HCT116 (cell line): ENCODE results near the gene PLA2G12B. TPM values are rescaled to one million over a fixed set of nuclear protein-coding genes. Genes with fewer than 3 reads are reported as not detected.

ENCODE experiments used
- ATAC-seq: fragments of 200-7000 bp; cut with Tn5 transposase; 2 replicates; pipeline ENCODE4 v1.9.1; 2020; ENCODE audit warnings: mild to moderate bottlenecking, moderate library complexity
- BruUV-seq: library from RNA; stranded (reverse); fragments of 400-500 nt; replicated peaks from 2 replicates; lab custom pipeline; 2021; lab: Mats Ljungman, UMichigan
- CTCF ChIA-PET: fragments of 300-600 bp; sonication (Branson Sonifier 250); formaldehyde crosslinking; loops from one replicate; lab custom pipeline; 2021; ENCODE audit warnings: antibody characterized with exemption; lab: Charles Lee
- POLR2A ChIA-PET: fragments of 300-600, 350-600 bp; sonication (Branson Sonifier 250); formaldehyde crosslinking; loops from one replicate; lab custom pipeline; 2021; ENCODE audit warnings: antibody characterized with exemption; lab: Charles Lee
- RAD21 ChIA-PET, 2 experiments: fragments of 300-600 bp; sonication (Branson Sonifier 250); formaldehyde crosslinking; loops; one replicate each; lab custom pipeline; 2023; ENCODE audit warnings: low total read pairs in 2 of 2; ENCODE audit not compliant: uncharacterized antibody in 2 of 2, unreplicated experiment in 2 of 2, low non-redundant PET in 1 of 2; lab: Charles Lee
- DNase-seq: peaks from one replicate; pipeline ENCODE4 v3.0.0-alpha.2; 2010; ENCODE audit warnings: low read depth, low spot score
- H2AFZ ChIP-seq: fragments of 200-600 bp; shearing (Covaris generic), sonication (generic); 2 replicates; pipeline ENCODE4 v1.6.1; 2017; ENCODE audit warnings: low read depth, mixed run types, mixed read lengths, antibody characterized with exemption, low read length; ENCODE audit not compliant: poor library complexity, severe bottlenecking
- H3K27ac ChIP-seq: 2 replicates; pipeline ENCODE4 v1.5.1; 2012; ENCODE audit warnings: low read depth, low read length
- H3K27me3 ChIP-seq: fragments of 200-600 bp; sonication (generic); 2 replicates; pipeline ENCODE4 v1.6.1; 2016; ENCODE audit warnings: mixed run types, low read length, mixed read lengths; ENCODE audit not compliant: insufficient read depth
- H3K36me3 ChIP-seq, 2 experiments: fragments of 200-500 bp in 1 of 2; fragments of 200-600 bp in 1 of 2; sonication (Bioruptor generic) in 1 of 2; sonication (generic) in 1 of 2; 2 replicates each; pipeline versions ENCODE4 v1.5.1 to v1.6.1; 2014 to 2016; ENCODE audit warnings: low read length in 2 of 2, inconsistent platforms in 1 of 2, mixed read lengths in 1 of 2, mixed run types in 1 of 2; ENCODE audit not compliant: insufficient read depth in 2 of 2, control insufficient read depth in 1 of 2
- H3K4me1 ChIP-seq, 2 experiments: fragments of 200-600 bp in 1 of 2; sonication (generic) in 1 of 2; 2 replicates each; pipeline versions ENCODE4 v1.5.1 to v1.6.1; 2012 to 2017; ENCODE audit warnings: low read length in 2 of 2, inconsistent platforms in 1 of 2, mild to moderate bottlenecking in 1 of 2, mixed read lengths in 1 of 2, mixed run types in 1 of 2, moderate library complexity in 1 of 2; ENCODE audit not compliant: insufficient read depth in 2 of 2, control insufficient read depth in 1 of 2
- H3K4me2 ChIP-seq: fragments of 200-600 bp; sonication (generic); 2 replicates; pipeline ENCODE4 v1.6.1; 2017; ENCODE audit warnings: mixed run types, low read length, mixed read lengths
- H3K4me3 ChIP-seq, 2 experiments: fragments of 200-600 bp in 1 of 2; sonication (generic) in 1 of 2; replicated peaks in 1 of 2; 2 replicates each; pipeline ENCODE4 v1.5.1; 2011 to 2016; ENCODE audit warnings: low read length in 2 of 2, control low read depth in 1 of 2, low read depth in 1 of 2, mild to moderate bottlenecking in 1 of 2, mixed read lengths in 1 of 2, mixed run types in 1 of 2
- H3K79me2 ChIP-seq: fragments of 200-600 bp; sonication (generic); 2 replicates; pipeline ENCODE4 v1.6.1; 2017; ENCODE audit warnings: mild to moderate bottlenecking, mixed run types, low read length, moderate library complexity, mixed read lengths; ENCODE audit not compliant: insufficient read depth
- H3K9ac ChIP-seq: fragments of 200-600 bp; sonication (generic); 2 replicates; pipeline ENCODE4 v1.6.1; 2016; ENCODE audit warnings: low read length, mixed read lengths
- H3K9me2 ChIP-seq: fragments of 200-600 bp; sonication (generic), shearing (Covaris generic); 2 replicates; pipeline ENCODE4 v1.6.1; 2017; ENCODE audit warnings: mixed run types, mild to moderate bottlenecking, moderate library complexity; ENCODE audit not compliant: insufficient read depth
- H3K9me3 ChIP-seq, 2 experiments: fragments of 200-500 bp in 1 of 2; fragments of 200-600 bp in 1 of 2; sonication (Bioruptor generic) in 1 of 2; sonication (generic) in 1 of 2; 2 replicates each; pipeline ENCODE4 v1.6.1; 2014 to 2017; ENCODE audit warnings: low read length in 2 of 2, mixed read lengths in 2 of 2, inconsistent platforms in 1 of 2, low read depth in 1 of 2, mild to moderate bottlenecking in 1 of 2, mixed run types in 1 of 2, moderate library complexity in 1 of 2; ENCODE audit not compliant: control insufficient read depth in 1 of 2, insufficient read depth in 1 of 2
- H4K20me1 ChIP-seq: fragments of 200-600 bp; sonication (generic), shearing (Covaris generic); 2 replicates; pipeline ENCODE4 v1.6.1; 2017; ENCODE audit warnings: mixed run types, mild to moderate bottlenecking, moderate library complexity; ENCODE audit not compliant: insufficient read depth
- CBX3 ChIP-seq: IDR thresholded peaks from 2 replicates; pipeline ENCODE4 v1.6.1; 2012; ENCODE audit warnings: low read depth
- ELF1 ChIP-seq: IDR thresholded peaks from 2 replicates; pipeline ENCODE4 v1.6.1; 2012; ENCODE audit warnings: low read depth, borderline replicate concordance
- JUND ChIP-seq: IDR thresholded peaks from 2 replicates; pipeline ENCODE4 v1.6.1; 2012
- intact Hi-C: fragments of 100-400 bp; cut with micrococcal nuclease; formaldehyde crosslinking; loops from 2 replicates; pipeline ENCODE4 v1.10.0; 2022
- total RNA-seq: library from RNA; stranded (reverse); gene quantifications from one replicate; pipeline ENCODE4 v1.2.1, GENCODE V29; 2021; ENCODE audit not compliant: unreplicated experiment
- TF ChIP-seq, protein P1 (sequence below): IDR thresholded peaks from 2 replicates; pipeline ENCODE4 v1.6.1; 2012

PLA2G12B gene
- total RNA-seq, 1 experiment from 2014 or later, result not detected

DNA sequence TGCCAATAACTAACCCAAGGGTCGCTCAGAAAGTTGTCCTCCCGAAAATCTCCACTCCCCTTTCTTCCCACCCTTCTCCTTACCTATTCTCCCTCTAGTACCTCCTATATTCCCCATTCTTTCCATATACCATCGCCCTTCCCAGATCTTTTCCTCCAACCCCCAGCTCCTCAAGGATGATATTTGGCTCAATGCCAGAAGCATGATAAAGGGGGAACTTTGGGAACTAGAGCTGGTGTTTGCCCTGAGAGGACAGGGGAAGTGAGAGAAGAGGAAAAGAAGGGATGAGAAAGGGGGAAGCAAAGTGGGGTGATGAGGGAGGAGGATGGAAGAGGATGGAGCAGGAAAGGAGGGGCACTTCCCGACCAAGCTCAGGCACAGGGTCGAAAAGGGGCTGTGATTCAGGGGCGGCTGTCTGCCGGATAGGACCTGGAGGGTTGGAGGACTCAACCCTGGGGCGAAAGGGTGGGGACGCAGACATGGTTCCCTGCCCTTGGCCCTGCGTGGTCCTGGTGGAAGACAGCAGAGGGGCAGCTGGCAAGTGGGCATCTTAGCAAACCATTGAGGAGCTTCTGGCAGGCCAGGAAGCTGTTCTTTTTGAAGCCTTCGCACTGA is 59.3 kb downstream of the PLA2G12B start:
- intact Hi-C loops, result no loop called here
- H3K4me2 ChIP-seq, result no peak overlapping the region
- H3K79me2 ChIP-seq, result no peaks in the 10 kb centered on the region
- H3K9ac ChIP-seq, result no peak overlapping the region
- H2AFZ ChIP-seq, result no peak overlapping the region
- no peaks in the 10 kb centered on the region for H4K20me1 ChIP-seq
- H3K4me1 ChIP-seq, result no peaks in the 10 kb centered on the region
- ATAC-seq (no peak), DNase-seq (no peak)
- no peaks in the 10 kb centered on the region for H3K9me2 ChIP-seq
- ChIA-PET CTCF (no interaction called here), POLR2A (no interaction called here), RAD21 (no interaction called here)
- no peak overlapping the region for H3K4me3 ChIP-seq
- no peak overlapping the region for H3K27ac ChIP-seq
- H3K9me3 ChIP-seq, result no peaks in the 10 kb centered on the region
- H3K36me3 ChIP-seq, result no peaks in the 10 kb centered on the region
- no TSS peak for BruUV-seq
- no peak for TF ChIP-seq CBX3
- no peaks in the 10 kb centered on the region for H3K27me3 ChIP-seq

DNA sequence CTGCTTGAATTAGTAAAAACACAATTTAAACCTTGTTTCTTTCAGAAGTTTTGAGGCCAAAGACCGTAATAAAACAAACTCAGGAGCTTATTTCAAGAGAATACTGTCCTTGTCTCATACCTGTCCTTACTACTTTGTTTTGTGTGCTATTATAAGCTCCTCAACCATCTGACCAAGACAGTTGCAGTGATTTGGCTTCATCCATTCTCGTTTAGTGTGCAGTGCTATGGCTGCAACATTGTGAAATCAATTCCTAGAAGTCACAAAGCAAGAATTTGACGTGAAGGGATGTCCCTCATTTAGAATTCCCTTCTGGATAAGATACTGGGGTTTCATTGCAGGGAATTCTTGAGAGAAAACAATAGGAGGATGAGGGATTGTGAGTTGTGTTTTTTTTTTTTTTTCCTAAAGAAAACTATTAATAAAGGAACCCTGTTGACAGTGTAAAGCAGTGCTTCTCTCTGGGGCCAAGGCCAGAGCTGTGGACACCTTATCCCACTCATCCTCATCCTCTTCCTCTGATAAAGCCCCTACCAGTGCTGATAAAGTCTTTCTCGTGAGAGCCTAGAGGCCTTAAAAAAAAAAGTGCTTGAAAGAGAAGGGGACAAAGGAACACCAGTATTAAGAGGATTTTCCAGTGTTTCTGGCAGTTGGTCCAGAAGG is 61.3 kb downstream of the PLA2G12B start, which contains the start of gene OIT3:
OIT3 (plus strand) TSS at position 604 of the 663 bp plus-strand sequence. CDS start 60 bp downstream, outside the sequence.
- intact Hi-C loops, result no loop called here
- CTCF ChIA-PET, result no interaction called here
- POLR2A ChIA-PET, result no interaction called here

More for the DNA sequence above, 61.3 kb downstream of the PLA2G12B start, which contains the start of gene OIT3:
- RAD21 ChIA-PET, result no interaction called here
- TF ChIP-seq ELF1 (no peak), JUND (no peak)
- TF ChIP-seq, protein P1, sequence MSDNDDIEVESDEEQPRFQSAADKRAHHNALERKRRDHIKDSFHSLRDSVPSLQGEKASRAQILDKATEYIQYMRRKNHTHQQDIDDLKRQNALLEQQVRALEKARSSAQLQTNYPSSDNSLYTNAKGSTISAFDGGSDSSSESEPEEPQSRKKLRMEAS, result no peak
- H3K4me2 ChIP-seq, result no peak within 1 kb of the TSS
- H4K20me1 ChIP-seq, result no peaks in the 10 kb centered on the region
- BruUV-seq, result no TSS peak
- ATAC-seq (no peak), DNase-seq (no peak)
- no peak within 1 kb of the TSS for H2AFZ ChIP-seq
- no peaks in the 10 kb centered on the region for H3K27me3 ChIP-seq
- no peaks in the 10 kb centered on the region for H3K4me1 ChIP-seq
- no peaks in the 10 kb centered on the region for H3K79me2 ChIP-seq
- H3K9me3 ChIP-seq, result no peaks in the 10 kb centered on the region
- H3K9me2 ChIP-seq, result no peaks in the 10 kb centered on the region
- no peaks in the 10 kb centered on the region for H3K36me3 ChIP-seq
- H3K27ac ChIP-seq, result no peak within 1 kb of the TSS
- no peak within 1 kb of the TSS for H3K4me3 ChIP-seq
- H3K9ac ChIP-seq, result no peak within 1 kb of the TSS
